ENCODE results near the gene MRPS33. TPM values are rescaled to one million over a fixed set of nuclear protein-coding genes. Genes with fewer than 3 reads are reported as not detected.

Gene MRPS33
- total and polyA plus RNA-seq, 2 donors (not counting 3 experiments of a cell fraction or from before 2014, with no cell fraction given), result 13.5 to 34.1 TPM

GRCh38 chr7:140967438-140967837, 47.3 kb downstream of the MRPS33 start:
- ChIA-PET CTCF (interaction anchor here (0.6 kb wide), 1 partner anchor 487 kb away, joined by 3 read pairs; no protein-coding TSS in a partner anchor), POLR2A (no interaction called here)
- no TSS peak for BruUV-seq (replicated peaks)
- no peak overlapping the region for H2AFZ ChIP-seq (ENCODE audit: low read depth, low read length)
- no peaks in the 10 kb centered on the region for H3K9me3 ChIP-seq (replicated peaks; ENCODE audit: control insufficient read depth, insufficient read depth, low read length)
- no peak for TF ChIP-seq POLR2A (IDR thresholded peaks at IDR 0.05; ENCODE audit: low read depth, low read length)
- TF ChIP-seq, protein P1, sequence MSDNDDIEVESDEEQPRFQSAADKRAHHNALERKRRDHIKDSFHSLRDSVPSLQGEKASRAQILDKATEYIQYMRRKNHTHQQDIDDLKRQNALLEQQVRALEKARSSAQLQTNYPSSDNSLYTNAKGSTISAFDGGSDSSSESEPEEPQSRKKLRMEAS (IDR thresholded peaks at IDR 0.05; ENCODE audit: insufficient read depth, insufficient read length), result no peak
- TF ChIP-seq EZH2 (IDR thresholded peaks at IDR 0.05; ENCODE audit: borderline replicate concordance, low read depth, low read length, severe bottlenecking), result no peak
- no peak for TF ChIP-seq FOS (IDR thresholded peaks at IDR 0.05; ENCODE audit: borderline replicate concordance, insufficient read depth, low read length)
- no peak for TF ChIP-seq GATA2 (IDR thresholded peaks at IDR 0.05; ENCODE audit: insufficient read depth, insufficient read length, low read depth, low read length)
- no peak for TF ChIP-seq POLR2AphosphoS5 (IDR thresholded peaks at IDR 0.05; ENCODE audit: insufficient read depth, low read depth, low read length)
- TF ChIP-seq CTCF (IDR thresholded peaks at IDR 0.05; ENCODE audit: extremely low read depth in 1 of 2, insufficient read depth in 1 of 2, low read depth in 1 of 2, low read length in 2 of 2), result no peak
- no peak for TF ChIP-seq MYC (IDR thresholded peaks at IDR 0.05; ENCODE audit: low read depth, low read length)
- TF ChIP-seq JUN (IDR thresholded peaks at IDR 0.05; ENCODE audit: borderline replicate concordance, insufficient read depth, insufficient read length, low read depth), result no peak
- no peaks in the 10 kb centered on the region for H3K79me2 ChIP-seq (ENCODE audit: control insufficient read depth, insufficient read depth, low read length)
- dilution Hi-C loops (cut with MboI; ENCODE audit: extremely low pct_ligation_motif_present, low sequenced_read_pairs), result no loop called here
- H3K27ac ChIP-seq (ENCODE audit: insufficient read depth, low read depth, low read length), result no peak overlapping the region
- H3K4me3 ChIP-seq (replicated peaks in 1 of 3; ENCODE audit: insufficient read depth in 1 of 3, low read depth in 1 of 3, low read length in 3 of 3), result no peak overlapping the region
- H3K4me1 ChIP-seq (ENCODE audit: control insufficient read depth, extremely low read depth, insufficient read depth, low read length), result no peaks in the 10 kb centered on the region
- H3K4me2 ChIP-seq (ENCODE audit: insufficient read depth, low read length), result no peak overlapping the region
- intact Hi-C loops (cut with micrococcal nuclease), result no loop called here
- H3K9me1 ChIP-seq (replicated peaks; ENCODE audit: control insufficient read depth, extremely low read depth, insufficient read depth, low read length), result no peaks in the 10 kb centered on the region
- no peak overlapping the region for H3K9ac ChIP-seq (replicated peaks; ENCODE audit: extremely low read depth, insufficient read depth, low read length)
- DNase-seq (ENCODE audit: low read depth, low spot score), result no peak
- H3K27me3 ChIP-seq (ENCODE audit: control insufficient read depth in 2 of 2, insufficient read depth in 2 of 2, low read length in 2 of 2), result peaks cover 0 to 3% of the 10 kb centered on the region in 2 experiments
- no peaks in the 10 kb centered on the region for H3K36me3 ChIP-seq (ENCODE audit: control insufficient read depth in 2 of 2, extremely low read depth in 1 of 2, insufficient read depth in 2 of 2, low read length in 2 of 2)
- no peaks in the 10 kb centered on the region for H4K20me1 ChIP-seq (replicated peaks; ENCODE audit: control insufficient read depth, extremely low read depth, insufficient read depth, low read length)
- FAIRE-seq, result no peak

Measured in endothelial cell of umbilical vein (primary cell).